ENCODE data around the gene PHF21A. TPM values are rescaled to one million over a fixed set of nuclear protein-coding genes. Genes with fewer than 3 reads are reported as not detected.

The PHF21A gene
- total and polyA plus RNA-seq, 2 donors (not counting 3 experiments of a cell fraction or from before 2014, with no cell fraction given), result 14.1 to 30.5 TPM

GRCh38 chr11:46118702-46119351, 2.4 kb downstream of the PHF21A start:
- no peaks in the 10 kb centered on the region for H3K9me3 ChIP-seq (replicated peaks; ENCODE audit: control insufficient read depth, insufficient read depth, low read length)
- H3K9me1 ChIP-seq (replicated peaks; ENCODE audit: control insufficient read depth, extremely low read depth, insufficient read depth, low read length), result no peaks in the 10 kb centered on the region
- ChIA-PET POLR2A (no interaction called here), CTCF (interaction anchor here (0.9 to 2.2 kb wide), 5 partner anchors 20 to 154 kb away, joined by 3 to 9 read pairs (median 7); no protein-coding TSS in a partner anchor)
- H3K79me2 ChIP-seq (ENCODE audit: control insufficient read depth, insufficient read depth, low read length), result peaks cover 16% of the 10 kb centered on the region
- DNase-seq (ENCODE audit: low read depth, low spot score), result no peak
- H4K20me1 ChIP-seq (replicated peaks; ENCODE audit: control insufficient read depth, extremely low read depth, insufficient read depth, low read length), result peaks cover 8% of the 10 kb centered on the region
- no peak for FAIRE-seq
- H3K36me3 ChIP-seq (ENCODE audit: control insufficient read depth in 2 of 2, extremely low read depth in 1 of 2, insufficient read depth in 2 of 2, low read length in 2 of 2), result no peaks in the 10 kb centered on the region
- TF ChIP-seq JUN (IDR thresholded peaks at IDR 0.05; ENCODE audit: borderline replicate concordance, insufficient read depth, insufficient read length, low read depth) (no peak), GATA2 (IDR thresholded peaks at IDR 0.05; ENCODE audit: insufficient read depth, insufficient read length, low read depth, low read length) (no peak), POLR2AphosphoS5 (IDR thresholded peaks at IDR 0.05; ENCODE audit: insufficient read depth, low read depth, low read length) (no peak), MYC (IDR thresholded peaks at IDR 0.05; ENCODE audit: low read depth, low read length) (no peak), EZH2 (IDR thresholded peaks at IDR 0.05; ENCODE audit: borderline replicate concordance, low read depth, low read length, severe bottlenecking) (no peak), POLR2A (IDR thresholded peaks at IDR 0.05; ENCODE audit: low read depth, low read length) (no peak), FOS (IDR thresholded peaks at IDR 0.05; ENCODE audit: borderline replicate concordance, insufficient read depth, low read length) (no peak)
- TF ChIP-seq, protein P1, sequence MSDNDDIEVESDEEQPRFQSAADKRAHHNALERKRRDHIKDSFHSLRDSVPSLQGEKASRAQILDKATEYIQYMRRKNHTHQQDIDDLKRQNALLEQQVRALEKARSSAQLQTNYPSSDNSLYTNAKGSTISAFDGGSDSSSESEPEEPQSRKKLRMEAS (IDR thresholded peaks at IDR 0.05; ENCODE audit: insufficient read depth, insufficient read length), result no peak
- TF ChIP-seq, protein P2, sequence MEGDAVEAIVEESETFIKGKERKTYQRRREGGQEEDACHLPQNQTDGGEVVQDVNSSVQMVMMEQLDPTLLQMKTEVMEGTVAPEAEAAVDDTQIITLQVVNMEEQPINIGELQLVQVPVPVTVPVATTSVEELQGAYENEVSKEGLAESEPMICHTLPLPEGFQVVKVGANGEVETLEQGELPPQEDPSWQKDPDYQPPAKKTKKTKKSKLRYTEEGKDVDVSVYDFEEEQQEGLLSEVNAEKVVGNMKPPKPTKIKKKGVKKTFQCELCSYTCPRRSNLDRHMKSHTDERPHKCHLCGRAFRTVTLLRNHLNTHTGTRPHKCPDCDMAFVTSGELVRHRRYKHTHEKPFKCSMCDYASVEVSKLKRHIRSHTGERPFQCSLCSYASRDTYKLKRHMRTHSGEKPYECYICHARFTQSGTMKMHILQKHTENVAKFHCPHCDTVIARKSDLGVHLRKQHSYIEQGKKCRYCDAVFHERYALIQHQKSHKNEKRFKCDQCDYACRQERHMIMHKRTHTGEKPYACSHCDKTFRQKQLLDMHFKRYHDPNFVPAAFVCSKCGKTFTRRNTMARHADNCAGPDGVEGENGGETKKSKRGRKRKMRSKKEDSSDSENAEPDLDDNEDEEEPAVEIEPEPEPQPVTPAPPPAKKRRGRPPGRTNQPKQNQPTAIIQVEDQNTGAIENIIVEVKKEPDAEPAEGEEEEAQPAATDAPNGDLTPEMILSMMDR (IDR thresholded peaks at IDR 0.05; ENCODE audit: extremely low read depth in 1 of 2, insufficient read depth in 1 of 2, low read depth in 1 of 2, low read length in 2 of 2), result no peak
- dilution Hi-C loops (cut with MboI; ENCODE audit: extremely low pct_ligation_motif_present, low sequenced_read_pairs) (no loop called here), intact Hi-C loops (cut with micrococcal nuclease) (no loop called here)
- peaks cover 14% of the 10 kb centered on the region for H3K4me1 ChIP-seq (ENCODE audit: control insufficient read depth, extremely low read depth, insufficient read depth, low read length)
- H3K4me3 ChIP-seq (replicated peaks in 1 of 3; ENCODE audit: insufficient read depth in 1 of 3, low read depth in 1 of 3, low read length in 3 of 3), result peak overlapping the region; percentile 12 to 87 (median 78)
- H3K27ac ChIP-seq (ENCODE audit: insufficient read depth, low read depth, low read length), result no peak overlapping the region
- no peaks in the 10 kb centered on the region for H3K27me3 ChIP-seq (ENCODE audit: control insufficient read depth in 2 of 2, insufficient read depth in 2 of 2, low read length in 2 of 2)
- peak overlapping the region; percentile 73 for H3K4me2 ChIP-seq (ENCODE audit: insufficient read depth, low read length)
- peak overlapping the region; percentile 39 for H3K9ac ChIP-seq (replicated peaks; ENCODE audit: extremely low read depth, insufficient read depth, low read length)
- no TSS peak for BruUV-seq (replicated peaks)
- peak overlapping the region; percentile 53 for H2AFZ ChIP-seq (ENCODE audit: low read depth, low read length)

All from endothelial cell of umbilical vein (primary cell).